ENCODE data around the gene ZDHHC7. TPM values are rescaled to one million over a fixed set of nuclear protein-coding genes. Genes with fewer than 3 reads are reported as not detected.

Gene ZDHHC7
- total and polyA plus RNA-seq, 2 of the 8 experiments (the other 6 are each of a cell fraction or from before 2014, with no cell fraction given), result 40.5 to 56.3 TPM

GRCh38 chr16:85010446-85010930, 847 bp downstream of the ZDHHC7 start:
- H3K79me1 ChIP-seq (ENCODE audit: low read depth, low read length), result peaks cover 11% of the 10 kb centered on the region
- H4K5ac ChIP-seq (ENCODE audit: insufficient read length, low read depth, low read length), result no peak overlapping the region
- peak overlapping the region; percentile 1; the same call in 1 of the 2 replicates for H2AFZ ChIP-seq (ENCODE audit: low read length)
- peaks cover 0 to 4% (median 0%) of the 10 kb centered on the region in 4 experiments; a peak in 3 of 7 replicates for H3K4me1 ChIP-seq (replicated peaks in 1 of 4; ENCODE audit: control insufficient read depth in 3 of 4, insufficient read depth in 4 of 4, low read length in 3 of 4)
- peak overlapping the region; percentile 82 to 93 for H3K4me2 ChIP-seq (ENCODE audit: insufficient read depth in 1 of 2, low read depth in 2 of 2, low read length in 2 of 2)
- H3K18ac ChIP-seq (ENCODE audit: extremely low read depth, low read length), result no peak overlapping the region
- H2BK15ac ChIP-seq (ENCODE audit: low read length), result no peak overlapping the region
- H3K4me3 ChIP-seq (ENCODE audit: extremely low read depth in 1 of 4, insufficient read depth in 2 of 4, low read depth in 3 of 4, low read length in 4 of 4), result peak overlapping the region; percentile 86 to 97 (median 93)
- DNase-seq (ENCODE audit: low read depth in 1 of 2, low spot score in 2 of 2) (no peak), FAIRE-seq (no peak)
- no peaks in the 10 kb centered on the region for H3K9me3 ChIP-seq (ENCODE audit: insufficient read depth in 2 of 2, low read depth in 1 of 2, low read length in 1 of 2)
- H4K20me1 ChIP-seq (replicated peaks in 1 of 2; ENCODE audit: control insufficient read depth in 1 of 2, insufficient read depth in 2 of 2, low read length in 2 of 2), result peaks cover 4 to 10% of the 10 kb centered on the region in 2 experiments
- peaks cover 10% of the 10 kb centered on the region; the same call in 1 of the 2 replicates for H3K23me2 ChIP-seq (ENCODE audit: low read depth, low read length)
- H2BK120ac ChIP-seq (replicated peaks; ENCODE audit: low read depth, low read length), result no peak overlapping the region
- no peak overlapping the region for H2BK5ac ChIP-seq (ENCODE audit: low read depth, low read length)
- ChIA-PET POLR2A (ENCODE audit: partially characterized antibody) (interaction anchor here (0.7 to 2.3 kb wide), 5 partner anchors 9 to 35 kb away, joined by 3 to 12 read pairs (median 9); partner anchors contain the start of gene KIAA0513), CTCF (ENCODE audit: partially characterized antibody) (interaction anchor here (1.0 to 2.7 kb wide), 7 partner anchors 9 to 264 kb away, joined by 3 to 10 read pairs (median 4); partner anchors contain the start of gene KIAA0513)
- H3K79me2 ChIP-seq (ENCODE audit: control insufficient read depth in 1 of 2, insufficient read depth in 2 of 2, low read length in 2 of 2), result peaks cover 13 to 44% of the 10 kb centered on the region in 2 experiments
- no peak overlapping the region for H3K23ac ChIP-seq (ENCODE audit: insufficient read length)
- H2BK12ac ChIP-seq (ENCODE audit: low read depth, low read length), result no peak overlapping the region
- peak overlapping the region in 3 of 4 experiments; percentile 74 to 86 (median 84); a peak in 4 of 7 replicates for H3K9ac ChIP-seq (replicated peaks in 1 of 4; ENCODE audit: extremely low read depth in 1 of 4, low read depth in 3 of 4, low read length in 3 of 4)
- no peak overlapping the region for H3K14ac ChIP-seq (ENCODE audit: insufficient read length)
- no peak overlapping the region for H3K4ac ChIP-seq (replicated peaks; ENCODE audit: insufficient read length, low read depth, low read length)
- H3K27ac ChIP-seq (ENCODE audit: low read depth, low read length), result no peak overlapping the region
- no peak overlapping the region for H2AK5ac ChIP-seq (ENCODE audit: low read depth, low read length)
- H3K27me3 ChIP-seq (replicated peaks in 1 of 4; ENCODE audit: control insufficient read depth in 3 of 4, extremely low read depth in 1 of 4, insufficient read depth in 3 of 4, low read length in 3 of 4), result no peaks in the 10 kb centered on the region
- H3K36me3 ChIP-seq (ENCODE audit: control insufficient read depth in 2 of 4, insufficient read depth in 4 of 4, low read length in 3 of 4), result no peaks in the 10 kb centered on the region
- 62% methylated on average over 9 of the region's 9 CpGs; no CpG with 5 or more reads in 1 of the 2 experiments for WGBS, 2 experiments (ENCODE audit: extremely low coverage in 1 of 2, insufficient coverage in 1 of 2, insufficient read length in 1 of 2, insufficient replicate concordance in 2 of 2, low coverage in 1 of 2, low lambda C conversion rate in 2 of 2, missing lambda C conversion rate in 1 of 2)
- no peak overlapping the region for H4K8ac ChIP-seq (ENCODE audit: extremely low read depth, insufficient read depth, low read length)
- no peak overlapping the region for H3K56ac ChIP-seq (replicated peaks; ENCODE audit: insufficient read length, low read depth, low read length)
- no peak overlapping the region for H2BK20ac ChIP-seq (ENCODE audit: low read length)
- TF ChIP-seq POU5F1 (IDR thresholded peaks at IDR 0.05; ENCODE audit: low read depth, low read length) (no peak), BACH1 (IDR thresholded peaks at IDR 0.05; ENCODE audit: low read length) (no peak), NRF1 (IDR thresholded peaks at IDR 0.05; ENCODE audit: low read depth, low read length) (no peak), KDM4A (IDR thresholded peaks at IDR 0.05; ENCODE audit: low read depth, low read length, severe bottlenecking) (no peak), SIN3A (conservative IDR thresholded peaks at IDR 0.05 in 1 of 2, IDR thresholded peaks at IDR 0.05 in 1 of 2; ENCODE audit: low read depth in 1 of 2, low read length in 2 of 2) (no peak), ZNF274 (IDR thresholded peaks at IDR 0.05; ENCODE audit: borderline replicate concordance, extremely low read depth, low read length) (no peak), MAFK (IDR thresholded peaks at IDR 0.05; ENCODE audit: low read depth, low read length) (no peak)
- peak overlapping the region; percentile 31 for H4K91ac ChIP-seq (replicated peaks; ENCODE audit: insufficient read length, low read length)

All from H1 (cell line).